ENCODE results near the gene DPYD. TPM values are rescaled to one million over a fixed set of nuclear protein-coding genes. Genes with fewer than 3 reads are reported as not detected.
"Not testable (repeated sequence)": the region's sequence is repeated elsewhere in the genome, so short reads cannot be mapped to it uniquely, and the experiment has no call there.

DPYD gene
- total RNA-seq, 4 donors from 2014 or later: 30.9 to 66.6 (median 48.2) TPM

- H3K4me1 ChIP-seq: no peaks in the 10 kb centered on the region
- H3K27me3 ChIP-seq: no peaks in the 10 kb centered on the region
- no peak for TF ChIP-seq POLR2A (IDR thresholded peaks at IDR 0.05)
- TF ChIP-seq CTCF (IDR thresholded peaks at IDR 0.05): no peak
- intact Hi-C loops (cut with DNase I; ENCODE audit: low total_unique reads): no loop called here
- H3K27ac ChIP-seq: no peak overlapping the region
- no peak overlapping the region for H3K4me3 ChIP-seq
- DNase-seq: no peak
- no peaks in the 10 kb centered on the region for H3K9me3 ChIP-seq
- H3K36me3 ChIP-seq: no peaks in the 10 kb centered on the region
Measured at GRCh38 chr1:97350241-97350640, 570.6 kb downstream of the DPYD start.

- H3K4me3 ChIP-seq; H3K4me1 ChIP-seq; H3K36me3 ChIP-seq; H3K9me3 ChIP-seq; H3K27ac ChIP-seq; DNase-seq; intact Hi-C loops (cut with DNase I; ENCODE audit: low total_unique reads); H3K27me3 ChIP-seq: not testable (repeated sequence)
Measured at GRCh38 chr1:97349794-97350193, 571.0 kb downstream of the DPYD start.

- DNase-seq: no peak
- H3K4me3 ChIP-seq: no peak overlapping the region
- H3K36me3 ChIP-seq: no peaks in the 10 kb centered on the region
- no peak overlapping the region for H3K27ac ChIP-seq
- intact Hi-C loops (cut with DNase I; ENCODE audit: low total_unique reads): no loop called here
- no peaks in the 10 kb centered on the region for H3K4me1 ChIP-seq
- no peaks in the 10 kb centered on the region for H3K27me3 ChIP-seq
- TF ChIP-seq POLR2A (IDR thresholded peaks at IDR 0.05) (no peak), CTCF (IDR thresholded peaks at IDR 0.05) (no peak)
- H3K9me3 ChIP-seq: no peaks in the 10 kb centered on the region
Measured at GRCh38 chr1:97348599-97349265, 572.1 kb downstream of the DPYD start.

- TF ChIP-seq POLR2A (IDR thresholded peaks at IDR 0.05) (no peak), CTCF (IDR thresholded peaks at IDR 0.05) (no peak)
- Histone ChIP-seq H3K36me3 (no peaks in the 10 kb centered on the region), H3K4me3 (no peak overlapping the region), H3K27me3 (no peaks in the 10 kb centered on the region), H3K4me1 (no peaks in the 10 kb centered on the region), H3K27ac (no peak overlapping the region), H3K9me3 (no peaks in the 10 kb centered on the region)
- intact Hi-C loops (cut with DNase I; ENCODE audit: low total_unique reads): no loop called here
- no peak for DNase-seq
Measured at GRCh38 chr1:97340951-97341350, 579.9 kb downstream of the DPYD start.

- H3K27ac ChIP-seq: no peak overlapping the region
- no peak overlapping the region for H3K4me3 ChIP-seq
- no peaks in the 10 kb centered on the region for H3K36me3 ChIP-seq
- intact Hi-C loops (cut with DNase I; ENCODE audit: low total_unique reads): no loop called here
- H3K9me3 ChIP-seq: no peaks in the 10 kb centered on the region
- no peaks in the 10 kb centered on the region for H3K27me3 ChIP-seq
- no peak for DNase-seq
- H3K4me1 ChIP-seq: no peaks in the 10 kb centered on the region
- TF ChIP-seq POLR2A (IDR thresholded peaks at IDR 0.05): no peak
- TF ChIP-seq CTCF (IDR thresholded peaks at IDR 0.05): no peak
Measured at GRCh38 chr1:97338347-97338746, 582.5 kb downstream of the DPYD start.

Measured in uterus (tissue), 4 donors.